Endodermal cell (in vitro differentiated cells): Measurements from ENCODE around the gene PDZRN4. TPM values are rescaled to one million over a fixed set of nuclear protein-coding genes. Genes with fewer than 3 reads are reported as not detected.

Source experiments
- DNase-seq: peaks from one replicate; pipeline ENCODE4 v3.0.0-alpha.2; 2017
- H3K27ac ChIP-seq: 2 replicates; pipeline ENCODE4 v1.5.1; 2013; ENCODE audit warnings: mild to moderate bottlenecking, low read depth, low read length, moderate library complexity
- H3K27me3 ChIP-seq: 2 replicates; pipeline ENCODE4 v1.6.1; 2013; ENCODE audit warnings: mild to moderate bottlenecking, low read length, moderate library complexity; ENCODE audit not compliant: insufficient read depth, control insufficient read depth, poor library complexity, severe bottlenecking
- H3K36me3 ChIP-seq: 2 replicates; pipeline ENCODE4 v1.7.0; 2013; ENCODE audit warnings: mild to moderate bottlenecking, low read length, moderate library complexity; ENCODE audit not compliant: control insufficient read depth, insufficient read depth
- H3K4me1 ChIP-seq: one replicate; pipeline ENCODE4 v1.7.0; 2013; ENCODE audit warnings: low read length; ENCODE audit not compliant: control insufficient read depth, insufficient read depth
- H3K4me3 ChIP-seq: 2 replicates; pipeline ENCODE4 v1.5.1; 2013; ENCODE audit warnings: mild to moderate bottlenecking, low read length, moderate library complexity
- H3K9ac ChIP-seq: 2 replicates; pipeline ENCODE4 v1.6.1; 2013; ENCODE audit warnings: mild to moderate bottlenecking, low read length, moderate library complexity; ENCODE audit not compliant: poor library complexity, severe bottlenecking; ENCODE audit errors: extremely low read depth
- H3K9me3 ChIP-seq: 2 replicates; pipeline ENCODE4 v1.6.1; 2013; ENCODE audit warnings: mild to moderate bottlenecking, low read length, moderate library complexity; ENCODE audit not compliant: control insufficient read depth
- H3K27ac Mint-ChIP-seq: 2 replicates; pipeline ENCODE4 v1.8.0; 2020; ENCODE audit warnings: mixed read lengths
- H3K27me3 Mint-ChIP-seq: 2 replicates; pipeline ENCODE4 v1.8.0; 2021; ENCODE audit warnings: mild to moderate bottlenecking, mixed read lengths; ENCODE audit not compliant: insufficient read depth
- H3K36me3 Mint-ChIP-seq: 2 replicates; pipeline ENCODE4 v1.8.0; 2020; ENCODE audit warnings: low read depth, mixed read lengths
- H3K4me1 Mint-ChIP-seq: 2 replicates; pipeline ENCODE4 v1.8.0; 2020; ENCODE audit warnings: mixed read lengths
- H3K4me3 Mint-ChIP-seq: 2 replicates; pipeline ENCODE4 v1.8.0; 2020; ENCODE audit warnings: mild to moderate bottlenecking, moderate library complexity, mixed read lengths
- H3K9me3 Mint-ChIP-seq: 2 replicates; pipeline ENCODE4 v1.8.0; 2020; ENCODE audit warnings: mild to moderate bottlenecking, mixed read lengths
- CTCF ChIP-seq: fragments of 200-600 bp; sonication (generic); conservative IDR thresholded peaks from 2 replicates; pipeline ENCODE4 v1.5.0; 2021; ENCODE audit warnings: antibody characterized with exemption, mild to moderate bottlenecking
- WGBS, 2 experiments: methylation state at CpG; one replicate each; pipeline versions ENCODE4 v1.1.5 to v1.1.7; 2013; ENCODE audit warnings: missing lambda C conversion rate in 2 of 2, mixed read lengths in 1 of 2; ENCODE audit not compliant: insufficient coverage in 1 of 2, insufficient read length in 1 of 2; 5-methylcytosine and 5-hydroxymethylcytosine counted together
- total RNA-seq, 2 donors: library from RNA; stranded (reverse); fragmentation: NEBNext Ultra II Directional in 1 of 2; extraction: Animal tissue kit (Norgen Biotek cat#: 25700) in 1 of 2; gene quantifications; 2 replicates in 1 of 2; 3 replicates in 1 of 2; pipeline ENCODE4 v1.2.1, GENCODE V29; 2021

Gene PDZRN4
- total RNA-seq, 2 donors from 2014 or later: 1.6 to 1.9 TPM

- H3K27ac Mint-ChIP-seq: no peak overlapping the region
- H3K9me3 ChIP-seq: no peaks in the 10 kb centered on the region
- peaks cover 13% of the 10 kb centered on the region for H3K4me1 Mint-ChIP-seq
- H3K27ac ChIP-seq: no peak overlapping the region
- H3K9ac ChIP-seq: no peak overlapping the region
- H3K36me3 ChIP-seq: no peaks in the 10 kb centered on the region
- no peak overlapping the region for H3K4me3 ChIP-seq
- peaks cover 4% of the 10 kb centered on the region for H3K36me3 Mint-ChIP-seq
- H3K9me3 Mint-ChIP-seq: no peaks in the 10 kb centered on the region
- no peak for TF ChIP-seq CTCF
- H3K27me3 Mint-ChIP-seq: no peaks in the 10 kb centered on the region
- peaks cover 12% of the 10 kb centered on the region for H3K4me1 ChIP-seq
- WGBS, 2 experiments: 93 to 96% methylated on average over 2 to 5 of the region's 5 CpGs
- no peak overlapping the region for H3K4me3 Mint-ChIP-seq
- H3K27me3 ChIP-seq: no peaks in the 10 kb centered on the region
- no peak for DNase-seq
Measured at GRCh38 chr12:41302979-41303403, 114.9 kb downstream of the PDZRN4 start.

- H3K27ac Mint-ChIP-seq: no peak overlapping the region
- WGBS, 2 experiments: 83% methylated on average over 1 of the region's 1 CpG
- no peak for TF ChIP-seq CTCF
Measured at GRCh38 chr12:41304526-41304925, 116.4 kb downstream of the PDZRN4 start.

GRCh38 chr12:41310367-41310766 is 122.2 kb downstream of the PDZRN4 start:
- WGBS, 2 experiments: 80 to 82% methylated on average over 2 of the region's 2 CpGs
- Histone ChIP-seq H3K4me1 (no peaks in the 10 kb centered on the region), H3K4me3 (no peak overlapping the region), H3K27me3 (no peaks in the 10 kb centered on the region), H3K36me3 (no peaks in the 10 kb centered on the region), H3K27ac (no peak overlapping the region), H3K9ac (no peak overlapping the region), H3K9me3 (peaks cover 20% of the 10 kb centered on the region)
- no peak for TF ChIP-seq CTCF
- H3K36me3 Mint-ChIP-seq: peaks cover 4% of the 10 kb centered on the region
- no peaks in the 10 kb centered on the region for H3K27me3 Mint-ChIP-seq
- DNase-seq: no peak
- peaks cover 4% of the 10 kb centered on the region for H3K9me3 Mint-ChIP-seq
- H3K4me1 Mint-ChIP-seq: peaks cover 2% of the 10 kb centered on the region
- H3K4me3 Mint-ChIP-seq: no peak overlapping the region
- no peak overlapping the region for H3K27ac Mint-ChIP-seq

More at GRCh38 chr12:41304526-41304925, 116.4 kb downstream of the PDZRN4 start:
- peaks cover 4% of the 10 kb centered on the region for H3K36me3 Mint-ChIP-seq
- no peak overlapping the region for H3K9ac ChIP-seq
- DNase-seq: no peak
- peaks cover 12% of the 10 kb centered on the region for H3K4me1 ChIP-seq
- H3K4me1 Mint-ChIP-seq: peaks cover 13% of the 10 kb centered on the region
- no peak overlapping the region for H3K4me3 Mint-ChIP-seq
- H3K27ac ChIP-seq: no peak overlapping the region
- H3K27me3 Mint-ChIP-seq: no peaks in the 10 kb centered on the region
- no peak overlapping the region for H3K4me3 ChIP-seq
- H3K36me3 ChIP-seq: no peaks in the 10 kb centered on the region
- H3K9me3 Mint-ChIP-seq: no peaks in the 10 kb centered on the region
- H3K9me3 ChIP-seq: peaks cover 14% of the 10 kb centered on the region
- H3K27me3 ChIP-seq: no peaks in the 10 kb centered on the region
